ENCODE data around the gene ACBD3. TPM values are rescaled to one million over a fixed set of nuclear protein-coding genes. Genes with fewer than 3 reads are reported as not detected.

ACBD3 gene
- total RNA-seq, 4 donors from 2014 or later: 33.5 to 95.8 (median 46.8) TPM

DNA sequence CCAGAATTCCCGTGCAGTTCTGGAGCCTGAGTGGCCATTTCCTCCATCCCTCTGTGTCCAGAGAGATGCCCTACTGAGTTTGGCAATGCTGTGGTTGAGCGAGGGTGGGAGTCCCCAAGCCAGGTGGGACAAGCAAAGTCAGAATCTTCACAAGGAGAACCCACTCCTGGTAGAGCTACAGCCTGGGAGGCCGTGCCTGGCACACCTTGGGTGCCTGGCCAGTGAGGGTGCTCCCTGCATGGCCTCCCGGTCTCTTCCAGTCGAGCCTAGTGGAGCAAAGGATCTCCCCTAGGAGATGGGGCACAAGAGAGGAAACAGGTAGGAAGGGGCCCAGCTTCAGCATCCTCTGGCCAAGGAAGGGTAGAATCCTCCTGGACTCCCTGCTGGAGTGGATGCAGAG lies 66.1 kb downstream of the ACBD3 start:
- DNase-seq: no peak
- Histone ChIP-seq H3K9me3 (no peaks in the 10 kb centered on the region), H3K27me3 (no peaks in the 10 kb centered on the region), H3K36me3 (no peaks in the 10 kb centered on the region), H3K27ac (no peak overlapping the region), H3K4me3 (no peak overlapping the region), H3K4me1 (no peaks in the 10 kb centered on the region)
- intact Hi-C loops (cut with DNase I; ENCODE audit: low total_unique reads): loop anchor here (5.0 kb wide), 1 partner anchor 53 kb away; no protein-coding TSS in a partner anchor
- TF ChIP-seq, protein P1, sequence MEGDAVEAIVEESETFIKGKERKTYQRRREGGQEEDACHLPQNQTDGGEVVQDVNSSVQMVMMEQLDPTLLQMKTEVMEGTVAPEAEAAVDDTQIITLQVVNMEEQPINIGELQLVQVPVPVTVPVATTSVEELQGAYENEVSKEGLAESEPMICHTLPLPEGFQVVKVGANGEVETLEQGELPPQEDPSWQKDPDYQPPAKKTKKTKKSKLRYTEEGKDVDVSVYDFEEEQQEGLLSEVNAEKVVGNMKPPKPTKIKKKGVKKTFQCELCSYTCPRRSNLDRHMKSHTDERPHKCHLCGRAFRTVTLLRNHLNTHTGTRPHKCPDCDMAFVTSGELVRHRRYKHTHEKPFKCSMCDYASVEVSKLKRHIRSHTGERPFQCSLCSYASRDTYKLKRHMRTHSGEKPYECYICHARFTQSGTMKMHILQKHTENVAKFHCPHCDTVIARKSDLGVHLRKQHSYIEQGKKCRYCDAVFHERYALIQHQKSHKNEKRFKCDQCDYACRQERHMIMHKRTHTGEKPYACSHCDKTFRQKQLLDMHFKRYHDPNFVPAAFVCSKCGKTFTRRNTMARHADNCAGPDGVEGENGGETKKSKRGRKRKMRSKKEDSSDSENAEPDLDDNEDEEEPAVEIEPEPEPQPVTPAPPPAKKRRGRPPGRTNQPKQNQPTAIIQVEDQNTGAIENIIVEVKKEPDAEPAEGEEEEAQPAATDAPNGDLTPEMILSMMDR (IDR thresholded peaks at IDR 0.05): no peak
- TF ChIP-seq POLR2A (IDR thresholded peaks at IDR 0.05): no peak

DNA sequence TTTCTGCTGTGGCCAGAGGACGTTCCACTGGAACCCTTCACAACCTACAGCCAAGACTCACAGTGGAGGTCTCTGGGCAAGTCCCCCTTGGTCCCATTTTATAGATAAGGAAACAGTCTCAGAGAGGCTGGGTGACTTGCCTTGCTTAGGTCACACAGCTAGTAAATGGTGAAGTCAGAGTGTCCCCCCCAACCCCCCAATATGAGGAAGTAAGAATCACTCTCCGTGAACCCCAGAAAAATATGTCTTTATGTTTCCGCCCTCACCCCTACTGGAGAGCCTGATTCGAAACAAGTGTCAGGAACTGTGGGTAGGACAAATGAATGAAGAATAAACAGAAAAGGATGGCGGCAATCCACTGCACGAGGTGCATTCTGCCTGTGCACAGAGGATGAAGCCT lies 67.4 kb downstream of the ACBD3 start:
- H3K27me3 ChIP-seq: no peaks in the 10 kb centered on the region
- intact Hi-C loops (cut with DNase I; ENCODE audit: low total_unique reads): no loop called here
- no peaks in the 10 kb centered on the region for H3K9me3 ChIP-seq
- no peak for DNase-seq
- no peaks in the 10 kb centered on the region for H3K36me3 ChIP-seq
- H3K4me1 ChIP-seq: no peaks in the 10 kb centered on the region
- no peak overlapping the region for H3K27ac ChIP-seq
- H3K4me3 ChIP-seq: no peak overlapping the region
- TF ChIP-seq, protein P1 (IDR thresholded peaks at IDR 0.05): no peak
- TF ChIP-seq POLR2A (IDR thresholded peaks at IDR 0.05): no peak

GRCh38 chr1:226118357-226118756 lies 68.2 kb downstream of the ACBD3 start:
- no peaks in the 10 kb centered on the region for H3K27me3 ChIP-seq
- intact Hi-C loops (cut with DNase I; ENCODE audit: low total_unique reads): no loop called here
- no peak for DNase-seq
- TF ChIP-seq POLR2A (IDR thresholded peaks at IDR 0.05): no peak
- TF ChIP-seq, protein P1 (IDR thresholded peaks at IDR 0.05): no peak
- H3K36me3 ChIP-seq: no peaks in the 10 kb centered on the region
- no peak overlapping the region for H3K4me3 ChIP-seq
- H3K4me1 ChIP-seq: no peaks in the 10 kb centered on the region
- H3K27ac ChIP-seq: no peak overlapping the region
- no peaks in the 10 kb centered on the region for H3K9me3 ChIP-seq

GRCh38 chr1:226117330-226117729 lies 69.2 kb downstream of the ACBD3 start:
- no peak overlapping the region for H3K4me3 ChIP-seq
- no peak for DNase-seq
- TF ChIP-seq, protein P1 (IDR thresholded peaks at IDR 0.05): no peak
- no peak for TF ChIP-seq POLR2A (IDR thresholded peaks at IDR 0.05)
- no peaks in the 10 kb centered on the region for H3K9me3 ChIP-seq
- no peak overlapping the region for H3K27ac ChIP-seq
- no peaks in the 10 kb centered on the region for H3K36me3 ChIP-seq
- H3K4me1 ChIP-seq: no peaks in the 10 kb centered on the region
- intact Hi-C loops (cut with DNase I; ENCODE audit: low total_unique reads): no loop called here
- H3K27me3 ChIP-seq: no peaks in the 10 kb centered on the region

GRCh38 chr1:226116673-226117072 lies 69.9 kb downstream of the ACBD3 start:
- Histone ChIP-seq H3K4me3 (no peak overlapping the region), H3K9me3 (no peaks in the 10 kb centered on the region), H3K36me3 (no peaks in the 10 kb centered on the region), H3K27ac (no peak overlapping the region), H3K4me1 (no peaks in the 10 kb centered on the region), H3K27me3 (no peaks in the 10 kb centered on the region)
- intact Hi-C loops (cut with DNase I; ENCODE audit: low total_unique reads): no loop called here
- TF ChIP-seq, protein P1 (IDR thresholded peaks at IDR 0.05): no peak
- no peak for TF ChIP-seq POLR2A (IDR thresholded peaks at IDR 0.05)
- no peak for DNase-seq

Data from uterus (tissue), 4 donors.